Hepatocyte (in vitro differentiated cells): Measurements from ENCODE around the gene TCAF1.
"Not testable (repeated sequence)": the region's sequence is repeated elsewhere in the genome, so short reads cannot be mapped to it uniquely, and the experiment has no call there.

Source experiments
- CTCF ChIP-seq: fragments of 200-600 bp; sonication (generic); IDR thresholded peaks from 2 replicates; pipeline ENCODE4 v1.5.1; 2016; ENCODE audit warnings: antibody characterized with exemption, mild to moderate bottlenecking; ENCODE audit not compliant: poor library complexity
- EZH2 ChIP-seq: fragments of 200-600 bp; sonication (generic); IDR thresholded peaks from 2 replicates; pipeline ENCODE4 v1.6.1; 2016; ENCODE audit warnings: antibody characterized with exemption, mild to moderate bottlenecking, borderline replicate concordance
- EZH2phosphoT487 ChIP-seq: fragments of 200-600 bp; sonication (generic); IDR thresholded peaks from one replicate; pipeline ENCODE4 v1.6.1; 2018; ENCODE audit warnings: antibody characterized with exemption, mild to moderate bottlenecking, low read depth, moderate library complexity; ENCODE audit not compliant: unreplicated experiment, severe bottlenecking

- peak; percentile 62 for TF ChIP-seq CTCF
- not testable (repeated sequence) for TF ChIP-seq EZH2, EZH2phosphoT487
Observed at GRCh38 chr7:143837223-143837622, 64.8 kb downstream of the TCAF1 start.
